IgD-negative memory B cell (primary cell): ENCODE data around the gene LZTS3. TPM values are rescaled to one million over a fixed set of nuclear protein-coding genes. Genes with fewer than 3 reads are reported as not detected.
"Not testable (repeated sequence)": the region's sequence is repeated elsewhere in the genome, so short reads cannot be mapped to it uniquely, and the experiment has no call there.

Experiments used
- H3K27ac Mint-ChIP-seq, 3 donors: one replicate each; pipeline ENCODE4 v1.8.0; 2020 to 2022; ENCODE audit warnings: mild to moderate bottlenecking in 3 of 3, mixed read lengths in 3 of 3, moderate library complexity in 1 of 3
- H3K27me3 Mint-ChIP-seq: one replicate; pipeline ENCODE4 v1.8.0; 2021; ENCODE audit warnings: mixed read lengths
- H3K36me3 Mint-ChIP-seq: one replicate; pipeline ENCODE4 v1.8.0; 2020; ENCODE audit warnings: mild to moderate bottlenecking, mixed read lengths
- H3K4me1 Mint-ChIP-seq, 3 donors: one replicate each; pipeline ENCODE4 v1.8.0; 2020 to 2022; ENCODE audit warnings: mixed read lengths in 3 of 3, mild to moderate bottlenecking in 1 of 3
- H3K4me3 Mint-ChIP-seq, 4 donors: one replicate each; pipeline ENCODE4 v1.8.0; 2020 to 2022; ENCODE audit warnings: mild to moderate bottlenecking in 4 of 4, mixed read lengths in 4 of 4, moderate library complexity in 3 of 4
- H3K9me3 Mint-ChIP-seq, 3 donors: one replicate each; pipeline ENCODE4 v1.8.0; 2020 to 2021; ENCODE audit warnings: mixed read lengths in 3 of 3, mild to moderate bottlenecking in 1 of 3
- polyA plus RNA-seq: library from polyadenylated mRNA; unstranded; fragments of 300-500 nt; fragmentation: Illumina TruSeq; gene quantifications from one replicate; pipeline ENCODE4 v1.2.3, GENCODE V29; 2021

LZTS3 gene
- polyA plus RNA-seq, 1 donor from 2014 or later = 0.45 TPM

DNA sequence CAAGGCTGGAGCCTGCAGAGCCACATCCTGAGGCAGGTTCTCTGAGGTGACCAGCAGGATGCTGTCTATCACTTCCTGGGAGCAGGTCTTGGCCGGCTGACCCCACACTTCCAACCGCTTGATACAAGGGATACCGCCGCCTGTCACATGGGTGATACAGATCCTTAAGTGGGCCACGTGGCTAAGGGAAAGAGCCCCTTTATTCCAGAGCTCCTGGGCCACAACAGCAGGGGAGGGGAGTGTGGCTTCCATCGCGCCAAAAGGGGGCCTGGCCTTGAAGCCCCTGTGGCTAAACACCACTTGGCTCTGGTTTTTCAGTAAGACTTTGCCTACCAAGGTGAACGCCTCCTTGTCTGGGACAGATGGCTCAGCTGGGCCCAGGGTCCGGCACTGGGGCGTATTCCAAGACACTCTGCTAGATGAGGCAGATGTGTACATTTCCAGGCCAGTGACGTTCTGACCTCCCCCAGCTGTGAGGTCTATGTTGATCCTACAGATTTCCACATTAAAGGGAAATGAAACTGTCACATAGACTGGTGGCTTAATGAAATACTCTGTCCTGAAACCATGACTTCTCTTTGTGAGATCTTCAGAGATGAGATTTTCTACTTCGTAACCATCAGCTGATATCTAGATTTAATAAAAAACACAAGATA lies 51.3 kb downstream of the LZTS3 start:
- H3K27me3 Mint-ChIP-seq = no peaks in the 10 kb centered on the region
- peak overlapping the region in 2 of 3 donors; percentile 74 to 80 for H3K27ac Mint-ChIP-seq
- H3K4me3 Mint-ChIP-seq = no peak overlapping the region
- H3K36me3 Mint-ChIP-seq = peaks cover 13% of the 10 kb centered on the region
- peaks cover 3 to 13% (median 5%) of the 10 kb centered on the region in 3 donors for H3K9me3 Mint-ChIP-seq
- peaks cover 3 to 6% (median 4%) of the 10 kb centered on the region in 3 donors for H3K4me1 Mint-ChIP-seq

- Mint-ChIP-seq H3K9me3 (peaks cover 3 to 13% (median 5%) of the 10 kb centered on the region in 3 donors), H3K27me3 (no peaks in the 10 kb centered on the region), H3K4me3 (no peak overlapping the region), H3K27ac (peak overlapping the region in 1 of 3 donors; percentile 80), H3K36me3 (peaks cover 13% of the 10 kb centered on the region), H3K4me1 (peaks cover 3 to 6% (median 4%) of the 10 kb centered on the region in 3 donors)
These were observed 52.0 kb downstream of the LZTS3 start for GRCh38 chr20:3121271-3121911.

GRCh38 chr20:3119044-3119443 lies 54.3 kb downstream of the LZTS3 start:
- Mint-ChIP-seq H3K4me1 (peaks cover 5 to 8% (median 7%) of the 10 kb centered on the region in 3 donors), H3K27ac (no peak overlapping the region)

GRCh38 chr20:3117839-3118379 lies 55.4 kb downstream of the LZTS3 start:
- not testable (repeated sequence) for H3K4me3 Mint-ChIP-seq, H3K4me1 Mint-ChIP-seq, H3K9me3 Mint-ChIP-seq, H3K27me3 Mint-ChIP-seq
- Mint-ChIP-seq H3K27ac (peak overlapping the region in 1 of 3 donors; percentile 57), H3K36me3 (peaks cover 16% of the 10 kb centered on the region)

More at GRCh38 chr20:3119044-3119443, 54.3 kb downstream of the LZTS3 start:
- Mint-ChIP-seq H3K4me3 (no peak overlapping the region), H3K9me3 (peaks cover 3 to 13% (median 5%) of the 10 kb centered on the region in 3 donors), H3K36me3 (peaks cover 15% of the 10 kb centered on the region), H3K27me3 (no peaks in the 10 kb centered on the region)

- peaks cover 2 to 7% (median 4%) of the 10 kb centered on the region in 3 donors for H3K4me1 Mint-ChIP-seq
- H3K9me3 Mint-ChIP-seq = no peaks in the 10 kb centered on the region
- no peaks in the 10 kb centered on the region for H3K27me3 Mint-ChIP-seq
- peaks cover 12% of the 10 kb centered on the region for H3K36me3 Mint-ChIP-seq
- no peak overlapping the region for H3K4me3 Mint-ChIP-seq
- no peak overlapping the region for H3K27ac Mint-ChIP-seq
These were observed 57.0 kb downstream of the LZTS3 start for GRCh38 chr20:3116341-3116740.

DNA sequence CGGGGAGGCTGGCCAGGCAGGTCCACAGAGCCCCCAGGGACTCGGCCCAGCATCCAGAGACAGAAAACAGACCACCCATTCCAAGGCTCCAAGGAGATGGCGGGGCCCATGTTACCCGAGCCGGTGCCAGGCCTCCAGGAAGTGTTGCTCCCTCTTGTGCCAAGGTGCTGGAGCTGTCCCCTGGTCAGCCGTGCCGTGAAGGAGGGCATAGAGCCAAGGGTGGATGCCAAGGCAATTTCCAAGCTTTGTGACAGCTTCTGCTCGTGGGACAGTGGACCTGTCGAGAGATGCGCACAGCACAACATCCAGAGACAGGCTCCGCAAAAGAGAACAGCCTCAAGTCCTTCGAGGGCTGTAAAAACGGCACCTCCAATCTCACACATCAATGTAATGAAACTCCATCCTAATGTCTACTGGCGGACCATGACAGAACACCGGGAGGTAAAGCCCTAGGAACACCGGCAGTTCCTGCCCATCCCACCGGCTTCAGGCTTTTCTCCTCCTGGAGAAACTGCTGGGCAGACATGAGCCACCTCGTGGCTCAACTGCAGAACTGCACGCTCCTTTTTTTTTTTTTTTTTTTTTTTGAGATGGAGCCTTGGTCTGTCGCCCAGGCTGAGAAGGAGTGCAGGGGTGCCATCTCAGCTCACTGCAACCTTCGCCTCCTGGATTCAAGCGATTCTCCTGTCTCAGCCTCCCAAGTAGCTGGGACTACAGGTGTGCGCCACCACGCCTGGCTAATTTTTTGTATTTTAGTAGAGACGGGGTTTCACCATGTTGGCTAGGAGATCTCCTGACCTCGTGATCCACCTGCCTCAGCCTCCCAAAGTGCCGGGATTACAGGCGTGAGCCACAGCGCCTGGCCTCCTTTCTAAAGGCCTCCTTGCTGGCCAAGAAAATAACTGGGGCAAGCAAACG lies 57.9 kb downstream of the LZTS3 start:
- Mint-ChIP-seq H3K9me3 (no peaks in the 10 kb centered on the region), H3K36me3 (peaks cover 15% of the 10 kb centered on the region), H3K4me3 (no peak overlapping the region), H3K4me1 (peaks cover 2 to 4% (median 3%) of the 10 kb centered on the region in 3 donors), H3K27ac (peak overlapping the region in 1 of 3 donors; percentile 67), H3K27me3 (no peaks in the 10 kb centered on the region)

Other genes starting within 250 kb of the LZTS3 start
- not detected for gene GNRH2, start 129.9 kb downstream of the LZTS3 start, polyA plus RNA-seq
- gene MRPS26, start 127.5 kb downstream of the LZTS3 start, polyA plus RNA-seq = 84.4 TPM
- 0.59 TPM for gene OXT, start 101.9 kb downstream of the LZTS3 start, polyA plus RNA-seq
- gene AVP, start 88.8 kb downstream of the LZTS3 start, polyA plus RNA-seq = not detected
- gene FASTKD5, start 13.7 kb downstream of the LZTS3 start, polyA plus RNA-seq = 13.6 TPM
- gene UBOX5, start 13.7 kb downstream of the LZTS3 start, polyA plus RNA-seq = 6.9 TPM
- 52.1 TPM for gene DDRGK1, start 31.1 kb upstream of the LZTS3 start, polyA plus RNA-seq
- gene ITPA, start 35.9 kb upstream of the LZTS3 start, polyA plus RNA-seq = 49.3 TPM
- not detected for gene SLC4A11, start 65.6 kb upstream of the LZTS3 start, polyA plus RNA-seq
- gene DNAAF9, start 234.1 kb upstream of the LZTS3 start, polyA plus RNA-seq = 0.97 TPM